Type B pancreatic cell (in vitro differentiated cells): ENCODE data around the gene AMELY. TPM values are rescaled to one million over a fixed set of nuclear protein-coding genes. Genes with fewer than 3 reads are reported as not detected.
"Not testable (repeated sequence)": the region's sequence is repeated elsewhere in the genome, so short reads cannot be mapped to it uniquely, and the experiment has no call there.

Source experiments
- DNase-seq: peaks from one replicate; pipeline ENCODE4 v3.0.0; 2021; ENCODE audit warnings: mixed read lengths; ENCODE audit not compliant: unreplicated experiment; ENCODE audit errors: extremely low spot score
- H3K27ac Mint-ChIP-seq: 2 replicates; pipeline ENCODE4 v1.8.0; 2021; ENCODE audit warnings: mild to moderate bottlenecking, mixed read lengths
- H3K27me3 Mint-ChIP-seq: 2 replicates; pipeline ENCODE4 v1.8.0; 2021; ENCODE audit warnings: mixed read lengths
- H3K36me3 Mint-ChIP-seq: 2 replicates; pipeline ENCODE4 v1.8.0; 2021; ENCODE audit warnings: mixed read lengths
- H3K4me1 Mint-ChIP-seq: one replicate; pipeline ENCODE4 v1.8.0; 2021; ENCODE audit warnings: mixed read lengths; ENCODE audit not compliant: unreplicated experiment
- H3K4me3 Mint-ChIP-seq: 2 replicates; pipeline ENCODE4 v1.8.0; 2021; ENCODE audit warnings: mild to moderate bottlenecking, mixed read lengths
- H3K9me3 Mint-ChIP-seq: 2 replicates; pipeline ENCODE4 v1.8.0; 2021; ENCODE audit warnings: mixed read lengths
- total RNA-seq: library from RNA; stranded (reverse); gene quantifications from 2 replicates; pipeline ENCODE4 v1.2.1, GENCODE V29; 2021; ENCODE audit warnings: low replicate concordance
- TF ChIP-seq, protein P1 (sequence below): fragments of 200-600 bp; sonication (generic); conservative IDR thresholded peaks from 2 replicates; pipeline ENCODE4 v1.5.0; 2021; ENCODE audit warnings: antibody characterized with exemption, mild to moderate bottlenecking

AMELY gene
- total RNA-seq, 1 donor from 2014 or later, result not detected

DNA sequence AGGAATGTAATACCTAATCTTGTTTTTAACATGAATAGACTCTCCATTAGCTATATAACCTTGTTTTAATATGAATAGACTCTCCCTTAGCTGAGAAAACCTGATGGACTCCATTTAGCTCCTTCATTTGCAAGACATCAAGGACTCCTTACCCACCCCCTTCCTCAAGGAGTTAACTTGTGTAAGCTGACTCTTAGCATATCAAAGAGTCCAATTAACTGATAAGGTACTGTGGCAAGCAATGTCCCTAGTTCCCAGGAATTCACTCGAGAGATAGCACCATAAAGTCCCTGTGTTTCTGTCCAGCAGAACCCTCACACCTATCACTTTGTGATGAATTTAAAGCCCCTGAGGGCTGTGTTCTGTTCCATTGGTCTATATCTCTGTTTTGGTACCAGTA is 16.3 kb downstream of the AMELY start:
- DNase-seq, result no peak
- Mint-ChIP-seq H3K27ac (no peak overlapping the region), H3K36me3 (no peaks in the 10 kb centered on the region), H3K9me3 (no peaks in the 10 kb centered on the region), H3K4me1 (no peaks in the 10 kb centered on the region), H3K27me3 (no peaks in the 10 kb centered on the region), H3K4me3 (no peak overlapping the region)
- TF ChIP-seq, protein P1, sequence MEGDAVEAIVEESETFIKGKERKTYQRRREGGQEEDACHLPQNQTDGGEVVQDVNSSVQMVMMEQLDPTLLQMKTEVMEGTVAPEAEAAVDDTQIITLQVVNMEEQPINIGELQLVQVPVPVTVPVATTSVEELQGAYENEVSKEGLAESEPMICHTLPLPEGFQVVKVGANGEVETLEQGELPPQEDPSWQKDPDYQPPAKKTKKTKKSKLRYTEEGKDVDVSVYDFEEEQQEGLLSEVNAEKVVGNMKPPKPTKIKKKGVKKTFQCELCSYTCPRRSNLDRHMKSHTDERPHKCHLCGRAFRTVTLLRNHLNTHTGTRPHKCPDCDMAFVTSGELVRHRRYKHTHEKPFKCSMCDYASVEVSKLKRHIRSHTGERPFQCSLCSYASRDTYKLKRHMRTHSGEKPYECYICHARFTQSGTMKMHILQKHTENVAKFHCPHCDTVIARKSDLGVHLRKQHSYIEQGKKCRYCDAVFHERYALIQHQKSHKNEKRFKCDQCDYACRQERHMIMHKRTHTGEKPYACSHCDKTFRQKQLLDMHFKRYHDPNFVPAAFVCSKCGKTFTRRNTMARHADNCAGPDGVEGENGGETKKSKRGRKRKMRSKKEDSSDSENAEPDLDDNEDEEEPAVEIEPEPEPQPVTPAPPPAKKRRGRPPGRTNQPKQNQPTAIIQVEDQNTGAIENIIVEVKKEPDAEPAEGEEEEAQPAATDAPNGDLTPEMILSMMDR, result no peak

DNA sequence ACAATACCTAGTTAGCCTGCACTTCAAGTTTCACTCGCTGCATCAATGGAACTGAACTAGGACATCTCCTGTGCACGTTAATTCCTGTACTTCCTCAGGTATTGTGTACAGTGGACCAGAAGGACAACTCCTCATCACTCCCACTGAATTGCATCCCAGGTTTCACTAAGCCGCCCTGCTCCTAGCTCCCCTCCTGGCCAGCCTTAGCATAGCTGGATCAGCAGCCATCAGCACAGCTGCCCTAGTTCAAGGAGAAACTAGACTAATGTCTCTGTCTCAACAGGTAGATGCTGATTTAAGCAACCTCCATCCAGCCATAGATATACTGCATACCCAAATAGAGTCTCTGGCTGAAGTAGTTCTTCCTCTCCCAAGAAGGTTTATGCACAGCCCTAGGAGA is 17.1 kb downstream of the AMELY start:
- no peak for DNase-seq
- Mint-ChIP-seq H3K36me3 (no peaks in the 10 kb centered on the region), H3K4me1 (no peaks in the 10 kb centered on the region), H3K9me3 (no peaks in the 10 kb centered on the region), H3K4me3 (no peak overlapping the region), H3K27ac (no peak overlapping the region), H3K27me3 (no peaks in the 10 kb centered on the region)
- TF ChIP-seq, protein P1, result no peak

DNA sequence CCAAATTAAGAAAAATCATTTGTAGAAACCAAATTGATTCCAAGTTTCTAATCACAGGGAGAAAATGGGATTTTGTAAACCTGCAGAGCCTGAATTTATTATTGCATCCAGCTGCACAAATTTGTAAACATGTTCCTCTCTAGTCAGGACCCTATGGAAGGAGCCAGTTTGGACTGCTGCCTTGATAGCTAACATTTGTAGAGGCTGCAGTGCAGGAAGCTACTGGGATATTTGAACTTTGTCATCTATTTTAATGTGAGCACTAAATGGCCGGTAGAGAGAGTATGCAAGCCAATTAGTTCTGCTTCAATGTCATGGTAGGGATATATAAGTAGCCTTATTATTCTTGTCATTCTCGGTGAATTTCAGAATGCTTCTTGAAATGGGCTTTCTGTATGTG is 62.2 kb downstream of the AMELY start:
- H3K9me3 Mint-ChIP-seq, result no peaks in the 10 kb centered on the region
- no peaks in the 10 kb centered on the region for H3K4me1 Mint-ChIP-seq
- H3K36me3 Mint-ChIP-seq, result no peaks in the 10 kb centered on the region
- H3K27ac Mint-ChIP-seq, result no peak overlapping the region
- no peak for DNase-seq
- no peak overlapping the region for H3K4me3 Mint-ChIP-seq
- H3K27me3 Mint-ChIP-seq, result no peaks in the 10 kb centered on the region
- TF ChIP-seq, protein P1, result no peak

DNA sequence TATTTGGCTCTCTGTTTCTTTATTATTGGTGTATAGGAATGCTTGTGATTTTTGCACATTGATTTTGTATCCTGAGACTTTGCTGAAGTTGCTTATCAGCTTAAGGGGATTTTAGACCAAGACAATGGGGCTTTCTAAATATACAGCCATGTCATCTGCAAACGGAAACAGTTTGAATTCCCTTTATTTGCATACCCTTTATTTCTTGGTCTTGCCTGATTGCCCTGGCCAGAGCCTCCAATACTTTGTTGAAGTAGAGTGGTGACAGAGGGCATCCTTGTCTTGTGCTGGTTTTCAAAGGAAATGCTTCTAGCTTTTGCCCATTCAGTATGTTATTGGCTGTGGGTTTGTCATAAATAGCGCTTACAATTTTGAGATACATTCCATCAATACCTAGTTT is 68.9 kb downstream of the AMELY start:
- H3K4me3 Mint-ChIP-seq, H3K36me3 Mint-ChIP-seq, H3K27me3 Mint-ChIP-seq, DNase-seq, H3K27ac Mint-ChIP-seq, H3K9me3 Mint-ChIP-seq, H3K4me1 Mint-ChIP-seq: not testable (repeated sequence)

Other genes starting within 250 kb of the AMELY start
- not detected in 2 replicates for gene TBL1Y, start 1.1 kb downstream of the AMELY start, total RNA-seq